Panc1 (cell line): ENCODE results near the gene CAPN11. TPM values are rescaled to one million over a fixed set of nuclear protein-coding genes. Genes with fewer than 3 reads are reported as not detected.

Experiments used
- ATAC-seq: fragments of 200-7000 bp; cut with Tn5 transposase; 2 replicates; pipeline ENCODE4 v1.9.1; 2020; ENCODE audit warnings: mild to moderate bottlenecking, moderate library complexity
- BruUV-seq: library from RNA; stranded (reverse); fragments of 400-500 nt; replicated peaks from 2 replicates; lab custom pipeline; 2021; lab: Mats Ljungman, UMichigan
- CTCF ChIA-PET: fragments of 300-600 bp; sonication (Branson Sonifier 250); formaldehyde crosslinking; loops from one replicate; lab custom pipeline; 2022; ENCODE audit warnings: antibody characterized with exemption; lab: Charles Lee
- POLR2A ChIA-PET: fragments of 300-600 bp; sonication (Branson Sonifier 250); formaldehyde crosslinking; loops from one replicate; lab custom pipeline; 2022; ENCODE audit warnings: antibody characterized with exemption; lab: Charles Lee
- DNase-seq: peaks from one replicate; pipeline ENCODE4 v3.0.0-alpha.2; 2010; ENCODE audit warnings: low read depth, low spot score
- H3K27ac ChIP-seq: 2 replicates; pipeline ENCODE4 v1.5.1; 2011; ENCODE audit warnings: mild to moderate bottlenecking, low read length, inconsistent platforms
- H3K27me3 ChIP-seq: fragments of 200-500 bp; sonication (Bioruptor generic); 2 replicates; pipeline ENCODE4 v1.6.0; 2014; ENCODE audit warnings: low read length, inconsistent platforms; ENCODE audit not compliant: control insufficient read depth, insufficient read depth
- H3K36me3 ChIP-seq: fragments of 200-500 bp; sonication (Bioruptor generic); 2 replicates; pipeline ENCODE4 v1.5.1; 2014; ENCODE audit warnings: inconsistent platforms, mild to moderate bottlenecking, low read length, moderate library complexity; ENCODE audit not compliant: control insufficient read depth, insufficient read depth
- H3K4me1 ChIP-seq: 2 replicates; pipeline ENCODE4 v1.5.1; 2011; ENCODE audit warnings: inconsistent platforms, mild to moderate bottlenecking, low read length, moderate library complexity; ENCODE audit not compliant: control insufficient read depth, insufficient read depth
- H3K4me3 ChIP-seq, 2 experiments: 2 replicates each; pipeline ENCODE4 v1.5.1; 2011 to 2012; ENCODE audit warnings: low read depth in 2 of 2, low read length in 2 of 2, mild to moderate bottlenecking in 2 of 2, inconsistent platforms in 1 of 2, moderate library complexity in 1 of 2
- H3K9me3 ChIP-seq: fragments of 200-500 bp; sonication (Bioruptor generic); 2 replicates; pipeline ENCODE4 v1.5.1; 2014; ENCODE audit warnings: low read depth, mild to moderate bottlenecking, inconsistent platforms, low read length, moderate library complexity; ENCODE audit not compliant: control insufficient read depth, insufficient read depth
- CTCF ChIP-seq: fragments of 450-650 bp; IDR thresholded peaks from 2 replicates; pipeline ENCODE4 v1.5.1; 2017; ENCODE audit warnings: mild to moderate bottlenecking
- POLR2AphosphoS5 ChIP-seq: IDR thresholded peaks from 2 replicates; pipeline ENCODE4 v1.6.1; 2012; ENCODE audit warnings: mild to moderate bottlenecking, low read depth, low read length, moderate library complexity
- REST ChIP-seq, 2 experiments: IDR thresholded peaks; 2 replicates each; pipeline ENCODE4 v1.6.1; 2011 to 2012; ENCODE audit warnings: low read depth in 2 of 2, control low read depth in 1 of 2, low read length in 1 of 2, mild to moderate bottlenecking in 1 of 2, moderate library complexity in 1 of 2; ENCODE audit not compliant: insufficient read depth in 1 of 2
- SIN3A ChIP-seq: IDR thresholded peaks from 2 replicates; pipeline ENCODE4 v1.6.1; 2012; ENCODE audit warnings: low read depth, mild to moderate bottlenecking, low read length, moderate library complexity, borderline replicate concordance; ENCODE audit not compliant: insufficient read depth
- TCF7L2 ChIP-seq: IDR thresholded peaks from 2 replicates; pipeline ENCODE4 v1.6.1; 2011; ENCODE audit warnings: mild to moderate bottlenecking, low read depth, low read length, inconsistent platforms
- in situ Hi-C: cut with HindIII; loops from 2 replicates; pipeline ENCODE4 v1.10.0; 2016; ENCODE audit warnings: low sequenced_read_pairs, low pct_unique_long_range_greater_than_20kb
- intact Hi-C: fragments of 100-400 bp; cut with micrococcal nuclease; formaldehyde crosslinking; loops from one replicate; pipeline ENCODE4 v1.10.0; 2022; ENCODE audit not compliant: unreplicated experiment
- total RNA-seq: library from RNA; stranded (reverse); gene quantifications from one replicate; pipeline ENCODE4 v1.2.1, GENCODE V29; 2021; ENCODE audit not compliant: unreplicated experiment

The CAPN11 gene
- total RNA-seq, 1 experiment from 2014 or later = 1.2 TPM

GRCh38 chr6:44228031-44228430 lies 69.4 kb downstream of the CAPN11 start:
- no peaks in the 10 kb centered on the region for H3K27me3 ChIP-seq
- H3K4me3 ChIP-seq = no peak overlapping the region
- H3K27ac ChIP-seq = peak overlapping the region; percentile 51; the same call in 1 of the 2 replicates
- no peak for TF ChIP-seq POLR2AphosphoS5
- no peak for TF ChIP-seq REST (IDR thresholded peaks at IDR 0.05; ENCODE audit: insufficient read depth in 1 of 2, low read depth in 2 of 2, low read length in 1 of 2)
- no peak for TF ChIP-seq TCF7L2
- no peak for TF ChIP-seq SIN3A
- TF ChIP-seq CTCF = no peak
- peaks cover 5% of the 10 kb centered on the region for H3K36me3 ChIP-seq
- in situ Hi-C loops (no loop called here), intact Hi-C loops (no loop called here)
- DNase-seq (no peak), ATAC-seq (no peak)
- ChIA-PET CTCF (no interaction called here), POLR2A (no interaction called here)
- H3K4me1 ChIP-seq = peaks cover 52% of the 10 kb centered on the region
- no peaks in the 10 kb centered on the region for H3K9me3 ChIP-seq
- no TSS peak for BruUV-seq

- Histone ChIP-seq H3K36me3 (peaks cover 5% of the 10 kb centered on the region), H3K9me3 (no peaks in the 10 kb centered on the region), H3K27me3 (no peaks in the 10 kb centered on the region), H3K4me3 (no peak overlapping the region), H3K27ac (no peak overlapping the region), H3K4me1 (peaks cover 56% of the 10 kb centered on the region)
- TF ChIP-seq SIN3A (no peak), POLR2AphosphoS5 (no peak), TCF7L2 (no peak), CTCF (no peak), REST (IDR thresholded peaks at IDR 0.05; ENCODE audit: insufficient read depth in 1 of 2, low read depth in 2 of 2, low read length in 1 of 2) (no peak)
- ChIA-PET POLR2A (no interaction called here), CTCF (no interaction called here)
- ATAC-seq = no peak
- DNase-seq = no peak
- BruUV-seq = no TSS peak
- in situ Hi-C loops (no loop called here), intact Hi-C loops (no loop called here)
These were observed 69.8 kb downstream of the CAPN11 start for GRCh38 chr6:44228433-44228832.
